GM19351 (cell line): ENCODE measurements around the gene PRKAA1.

Experiments
- ATAC-seq: cut with Tn5 transposase; IDR thresholded peaks from one replicate; pipeline ENCODE4 v1.9.1; 2021; ENCODE audit warnings: mild to moderate bottlenecking, moderate library complexity; ENCODE audit not compliant: unreplicated experiment

The PRKAA1 gene

GRCh38 chr5:40798012-40798800, at the start of gene PRKAA1:
Gene PRKAA1, minus strand, starts transcription at chr5:40798374. Its CDS starts 185 bp downstream, at chr5:40798189.
- ATAC-seq, result peak; percentile 96

- no peak for ATAC-seq
Measured at GRCh38 chr5:40847525-40847924, 49.4 kb upstream of the PRKAA1 start.

- no peak for ATAC-seq
Measured at GRCh38 chr5:40846371-40846770, 48.2 kb upstream of the PRKAA1 start.

GRCh38 chr5:40844565-40844964, 46.4 kb upstream of the PRKAA1 start:
- ATAC-seq, result no peak

GRCh38 chr5:40842351-40842750, 44.2 kb upstream of the PRKAA1 start:
- no peak for ATAC-seq

- peak; percentile 58 for ATAC-seq
Measured at GRCh38 chr5:40841068-40841805, 43.1 kb upstream of the PRKAA1 start, which contains the start of gene CARD6. Gene CARD6, plus strand, starts transcription at chr5:40841367. Its CDS starts 16 bp downstream, at chr5:40841383.

GRCh38 chr5:40838086-40838485, 39.9 kb upstream of the PRKAA1 start:
- ATAC-seq, result no peak

- peak; percentile 96 for ATAC-seq
Measured at GRCh38 chr5:40834849-40835787, 36.9 kb upstream of the PRKAA1 start, which contains the start of gene RPL37. Gene RPL37, minus strand, starts transcription at chr5:40835222. Its CDS starts 37 bp downstream, at chr5:40835185.

GRCh38 chr5:40834391-40834848, 36.2 kb upstream of the PRKAA1 start:
- ATAC-seq, result no peak

- no peak for ATAC-seq
Measured at GRCh38 chr5:40833712-40834229, 35.6 kb upstream of the PRKAA1 start.

GRCh38 chr5:40832345-40832744, 34.2 kb upstream of the PRKAA1 start:
- ATAC-seq, result no peak

- ATAC-seq, result peak; percentile 19
Measured at GRCh38 chr5:40831346-40832210, 33.4 kb upstream of the PRKAA1 start.

GRCh38 chr5:40829748-40830533, 31.8 kb upstream of the PRKAA1 start:
- ATAC-seq, result no peak

GRCh38 chr5:40828690-40829661, 30.8 kb upstream of the PRKAA1 start:
- no peak for ATAC-seq

GRCh38 chr5:40828021-40828631, 30.0 kb upstream of the PRKAA1 start:
- no peak for ATAC-seq

GRCh38 chr5:40827188-40827977, 29.2 kb upstream of the PRKAA1 start:
- ATAC-seq, result no peak
